Fibroblast of lung (primary cell): Measurements from ENCODE around the gene RASSF9.

Experiments
- CTCF ChIP-seq, 2 donors: IDR thresholded peaks in 1 of 2; conservative IDR thresholded peaks in 1 of 2; 1 replicate in 1 of 2; 2 replicates in 1 of 2; pipeline ENCODE4 v1.5.1; 2011 to 2012; ENCODE audit warnings: low read length in 2 of 2, control low read depth in 1 of 2, inconsistent platforms in 1 of 2, low read depth in 1 of 2, mild to moderate bottlenecking in 1 of 2
- EZH2 ChIP-seq: IDR thresholded peaks from 2 replicates; pipeline ENCODE4 v1.5.1; 2012; ENCODE audit warnings: low read length, control low read depth, mild to moderate bottlenecking; ENCODE audit errors: missing control alignments

GRCh38 chr12:85765453-85765869 lies 70.7 kb downstream of the RASSF9 start:
- no peak for TF ChIP-seq CTCF (conservative IDR thresholded peaks at IDR 0.05 in 1 of 2, IDR thresholded peaks at IDR 0.05 in 1 of 2; ENCODE audit: low read depth in 1 of 2, low read length in 2 of 2)
- no peak for TF ChIP-seq EZH2
